Measurements from ENCODE around the gene RAB31.
"Not testable (repeated sequence)": the region's sequence is repeated elsewhere in the genome, so short reads cannot be mapped to it uniquely, and the experiment has no call there.

RAB31 gene

GRCh38 chr18:9898792-9899549 lies 190.9 kb downstream of the RAB31 start:
- Histone ChIP-seq H3K36me3 (ENCODE audit: low read depth) (no peaks in the 10 kb centered on the region), H3K4me3 (ENCODE audit: severe bottlenecking) (no peak overlapping the region), H3K27me3 (ENCODE audit: insufficient read depth, poor library complexity, severe bottlenecking) (no peaks in the 10 kb centered on the region), H3K27ac (ENCODE audit: poor library complexity, severe bottlenecking) (peak overlapping the region; percentile 41), H3K9me3 (ENCODE audit: severe bottlenecking) (no peaks in the 10 kb centered on the region), H3K4me1 (ENCODE audit: insufficient read depth, poor library complexity, severe bottlenecking) (peaks cover 25% of the 10 kb centered on the region)
- TF ChIP-seq CTCF (IDR thresholded peaks at IDR 0.05; ENCODE audit: poor library complexity, severe bottlenecking): no peak
- DNase-seq (ENCODE audit: low spot score) (no peak), ATAC-seq (ENCODE audit: low read depth) (peak; percentile 63)

- not testable (repeated sequence) for H3K27me3 ChIP-seq (ENCODE audit: insufficient read depth, poor library complexity, severe bottlenecking); ATAC-seq (ENCODE audit: low read depth); H3K4me3 ChIP-seq (ENCODE audit: severe bottlenecking); DNase-seq (ENCODE audit: low spot score); H3K9me3 ChIP-seq (ENCODE audit: severe bottlenecking); H3K36me3 ChIP-seq (ENCODE audit: low read depth)
- Histone ChIP-seq H3K27ac (ENCODE audit: poor library complexity, severe bottlenecking) (peak overlapping the region; percentile 41), H3K4me1 (ENCODE audit: insufficient read depth, poor library complexity, severe bottlenecking) (peaks cover 24% of the 10 kb centered on the region)
Measured at GRCh38 chr18:9899550-9899930, 191.4 kb downstream of the RAB31 start.

- ATAC-seq (ENCODE audit: low read depth): no peak
- H3K27ac ChIP-seq (ENCODE audit: poor library complexity, severe bottlenecking): no peak overlapping the region
Measured at GRCh38 chr18:9900699-9901098, 192.6 kb downstream of the RAB31 start.

GRCh38 chr18:9901377-9901776 lies 193.3 kb downstream of the RAB31 start:
- no peaks in the 10 kb centered on the region for H3K36me3 ChIP-seq (ENCODE audit: low read depth)
- no peak overlapping the region for H3K27ac ChIP-seq (ENCODE audit: poor library complexity, severe bottlenecking)
- no peaks in the 10 kb centered on the region for H3K27me3 ChIP-seq (ENCODE audit: insufficient read depth, poor library complexity, severe bottlenecking)
- ATAC-seq (ENCODE audit: low read depth) (no peak), DNase-seq (ENCODE audit: low spot score) (no peak)
- H3K4me1 ChIP-seq (ENCODE audit: insufficient read depth, poor library complexity, severe bottlenecking): peaks cover 23% of the 10 kb centered on the region
- no peak overlapping the region for H3K4me3 ChIP-seq (ENCODE audit: severe bottlenecking)
- H3K9me3 ChIP-seq (ENCODE audit: severe bottlenecking): no peaks in the 10 kb centered on the region
- TF ChIP-seq CTCF (IDR thresholded peaks at IDR 0.05; ENCODE audit: poor library complexity, severe bottlenecking): no peak

More at GRCh38 chr18:9900699-9901098, 192.6 kb downstream of the RAB31 start:
- H3K4me3 ChIP-seq (ENCODE audit: severe bottlenecking): no peak overlapping the region
- no peaks in the 10 kb centered on the region for H3K27me3 ChIP-seq (ENCODE audit: insufficient read depth, poor library complexity, severe bottlenecking)
- H3K9me3 ChIP-seq (ENCODE audit: severe bottlenecking): no peaks in the 10 kb centered on the region
- no peaks in the 10 kb centered on the region for H3K36me3 ChIP-seq (ENCODE audit: low read depth)
- DNase-seq (ENCODE audit: low spot score): no peak
- no peak for TF ChIP-seq CTCF (IDR thresholded peaks at IDR 0.05; ENCODE audit: poor library complexity, severe bottlenecking)
- H3K4me1 ChIP-seq (ENCODE audit: insufficient read depth, poor library complexity, severe bottlenecking): peaks cover 23% of the 10 kb centered on the region

- peaks cover 23% of the 10 kb centered on the region for H3K4me1 ChIP-seq (ENCODE audit: insufficient read depth, poor library complexity, severe bottlenecking)
Measured at GRCh38 chr18:9902264-9902663, 194.2 kb downstream of the RAB31 start.

GRCh38 chr18:9902832-9903231 lies 194.7 kb downstream of the RAB31 start:
- Histone ChIP-seq H3K27ac (ENCODE audit: poor library complexity, severe bottlenecking) (no peak overlapping the region), H3K36me3 (ENCODE audit: low read depth) (no peaks in the 10 kb centered on the region), H3K9me3 (ENCODE audit: severe bottlenecking) (no peaks in the 10 kb centered on the region), H3K27me3 (ENCODE audit: insufficient read depth, poor library complexity, severe bottlenecking) (no peaks in the 10 kb centered on the region), H3K4me1 (ENCODE audit: insufficient read depth, poor library complexity, severe bottlenecking) (peaks cover 23% of the 10 kb centered on the region), H3K4me3 (ENCODE audit: severe bottlenecking) (no peak overlapping the region)
- no peak for DNase-seq (ENCODE audit: low spot score)
- TF ChIP-seq CTCF (IDR thresholded peaks at IDR 0.05; ENCODE audit: poor library complexity, severe bottlenecking): no peak
- ATAC-seq (ENCODE audit: low read depth): no peak

More at GRCh38 chr18:9902264-9902663, 194.2 kb downstream of the RAB31 start:
- not testable (repeated sequence) for H3K27me3 ChIP-seq (ENCODE audit: insufficient read depth, poor library complexity, severe bottlenecking); H3K4me3 ChIP-seq (ENCODE audit: severe bottlenecking); H3K9me3 ChIP-seq (ENCODE audit: severe bottlenecking); ATAC-seq (ENCODE audit: low read depth); H3K36me3 ChIP-seq (ENCODE audit: low read depth); H3K27ac ChIP-seq (ENCODE audit: poor library complexity, severe bottlenecking); DNase-seq (ENCODE audit: low spot score)

All from RWPE2 (cell line).